ENCODE results near the gene RNF7.
"Not testable (repeated sequence)": the region's sequence is repeated elsewhere in the genome, so short reads cannot be mapped to it uniquely, and the experiment has no call there.

Gene RNF7

DNA sequence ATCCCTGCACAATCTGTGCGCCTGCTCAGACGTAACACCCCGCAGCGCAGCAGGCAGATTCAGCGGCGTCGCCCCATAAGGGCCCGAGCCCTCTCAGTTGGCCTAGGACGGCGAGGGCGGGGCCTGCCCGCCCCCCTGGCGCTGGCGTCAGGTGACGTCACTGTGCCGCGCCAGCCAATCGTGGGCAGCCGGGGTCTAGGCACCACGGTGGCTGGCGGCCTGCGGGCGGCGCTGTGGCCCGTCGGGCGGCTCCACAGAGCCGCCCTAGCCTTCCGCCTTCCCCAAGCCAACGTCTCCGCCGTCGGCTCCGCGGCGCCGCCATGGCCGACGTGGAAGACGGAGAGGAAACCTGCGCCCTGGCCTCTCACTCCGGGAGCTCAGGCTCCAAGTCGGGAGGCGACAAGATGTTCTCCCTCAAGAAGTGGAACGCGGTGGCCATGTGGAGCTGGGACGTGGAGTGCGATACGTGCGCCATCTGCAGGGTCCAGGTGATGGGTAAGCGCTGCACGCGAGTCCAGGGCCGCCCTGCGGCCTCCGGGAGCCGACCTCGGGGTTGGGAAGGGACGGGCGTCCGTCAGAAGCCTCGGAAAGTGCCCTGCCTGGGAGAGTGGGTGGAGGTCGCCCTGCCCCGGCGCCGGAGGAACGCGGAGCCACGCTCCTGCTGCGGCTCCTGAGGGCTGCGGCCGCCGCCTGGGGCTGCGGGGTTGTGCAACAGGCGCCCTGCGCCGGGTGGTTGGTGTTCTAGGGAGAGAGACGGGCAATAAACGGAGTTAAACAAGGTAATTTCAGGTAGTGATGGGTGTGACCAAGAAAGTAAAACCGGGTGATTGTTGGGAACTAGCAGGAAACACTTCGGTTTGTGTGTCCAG lies at the start of gene RNF7:
TSS of gene RNF7 (plus strand) at position 277 of the 869 bp plus-strand sequence. CDS start at position 321, 44 bp downstream.
- in situ Hi-C loops (cut with MboI; ENCODE audit: low sequenced_read_pairs) = no loop called here

DNA sequence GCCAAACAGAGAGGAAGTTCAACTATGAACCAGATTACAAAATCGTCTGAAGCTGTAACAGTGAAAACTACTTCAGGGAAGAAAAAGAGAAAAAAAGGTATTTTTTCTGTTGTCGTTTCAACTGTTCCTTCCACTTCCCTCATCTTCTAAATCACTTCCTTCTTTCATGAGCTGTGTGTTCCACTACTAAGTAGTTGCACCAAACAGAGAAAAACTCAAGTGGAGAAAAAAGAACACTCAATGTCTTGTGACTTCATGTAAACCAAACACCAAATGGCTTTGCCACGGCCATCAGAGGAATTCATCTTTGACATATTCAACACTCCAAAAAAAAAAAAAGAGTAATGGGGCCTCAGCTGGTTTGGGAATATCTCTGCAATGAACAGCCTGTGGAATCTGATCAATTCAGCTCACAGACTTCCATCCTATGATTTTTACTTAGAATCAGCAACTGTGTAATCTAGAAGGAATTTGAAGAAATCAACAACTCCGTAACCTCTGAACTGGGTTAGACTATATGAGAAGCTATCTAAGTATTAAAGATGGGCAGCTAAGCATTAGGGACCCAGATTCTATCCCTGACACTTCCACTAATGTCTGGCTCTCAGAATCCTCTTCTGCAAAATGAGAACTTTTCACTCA lies 47.5 kb upstream of the RNF7 start:
- in situ Hi-C loops (cut with MboI; ENCODE audit: low sequenced_read_pairs) = no loop called here

- in situ Hi-C loops (cut with MboI; ENCODE audit: low sequenced_read_pairs) = not testable (repeated sequence)
Measured at GRCh38 chr3:141691471-141691870, 46.6 kb upstream of the RNF7 start.

DNA sequence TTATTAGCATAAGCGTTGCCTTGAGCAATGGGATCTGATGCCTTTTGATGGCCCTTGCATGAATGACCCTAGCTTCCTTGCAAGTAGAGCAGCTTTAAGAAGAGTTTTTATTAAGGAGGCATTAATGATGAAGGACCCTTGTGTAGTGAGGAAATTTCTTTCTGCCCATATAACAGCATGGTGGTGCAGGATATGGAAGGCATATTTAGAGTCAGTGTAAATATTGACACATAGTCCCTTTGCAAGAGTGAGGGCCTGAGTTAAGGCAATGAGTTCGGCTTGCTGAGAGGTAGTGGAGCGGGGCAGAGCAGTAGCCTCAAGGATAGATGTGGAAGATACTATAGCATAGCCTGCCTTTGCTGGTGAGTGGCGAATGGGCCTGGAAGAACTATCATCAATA lies 45.1 kb upstream of the RNF7 start:
- in situ Hi-C loops (cut with MboI; ENCODE audit: low sequenced_read_pairs) = not testable (repeated sequence)

GRCh38 chr3:141699324-141699723 lies 38.8 kb upstream of the RNF7 start:
- in situ Hi-C loops (cut with MboI; ENCODE audit: low sequenced_read_pairs) = no loop called here

GRCh38 chr3:141699897-141700296 lies 38.2 kb upstream of the RNF7 start:
- in situ Hi-C loops (cut with MboI; ENCODE audit: low sequenced_read_pairs) = no loop called here

DNA sequence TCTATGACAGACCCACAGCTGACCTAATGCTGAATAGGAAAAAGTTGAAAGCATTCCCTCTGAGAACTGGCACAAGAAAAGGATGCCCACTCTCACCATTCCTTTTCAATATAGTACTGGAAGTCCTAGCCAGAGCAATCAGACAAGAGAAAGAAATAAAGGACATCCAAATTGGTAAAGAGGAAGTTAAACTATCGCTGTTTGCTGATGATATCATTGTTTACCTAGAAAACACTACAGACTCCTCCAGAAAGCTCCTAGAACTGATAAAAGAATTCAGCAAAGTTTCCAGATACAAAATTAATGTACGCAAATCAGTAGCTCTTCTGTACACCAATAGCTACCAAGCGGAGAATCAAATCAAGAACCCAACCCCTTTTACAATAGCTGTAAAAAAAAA lies 34.7 kb upstream of the RNF7 start:
- in situ Hi-C loops (cut with MboI; ENCODE audit: low sequenced_read_pairs) = not testable (repeated sequence)

- in situ Hi-C loops (cut with MboI; ENCODE audit: low sequenced_read_pairs) = no loop called here
Measured at GRCh38 chr3:141707741-141708203, 30.3 kb upstream of the RNF7 start.

- in situ Hi-C loops (cut with MboI; ENCODE audit: low sequenced_read_pairs) = no loop called here
Measured at GRCh38 chr3:141708367-141708766, 29.7 kb upstream of the RNF7 start.

DNA sequence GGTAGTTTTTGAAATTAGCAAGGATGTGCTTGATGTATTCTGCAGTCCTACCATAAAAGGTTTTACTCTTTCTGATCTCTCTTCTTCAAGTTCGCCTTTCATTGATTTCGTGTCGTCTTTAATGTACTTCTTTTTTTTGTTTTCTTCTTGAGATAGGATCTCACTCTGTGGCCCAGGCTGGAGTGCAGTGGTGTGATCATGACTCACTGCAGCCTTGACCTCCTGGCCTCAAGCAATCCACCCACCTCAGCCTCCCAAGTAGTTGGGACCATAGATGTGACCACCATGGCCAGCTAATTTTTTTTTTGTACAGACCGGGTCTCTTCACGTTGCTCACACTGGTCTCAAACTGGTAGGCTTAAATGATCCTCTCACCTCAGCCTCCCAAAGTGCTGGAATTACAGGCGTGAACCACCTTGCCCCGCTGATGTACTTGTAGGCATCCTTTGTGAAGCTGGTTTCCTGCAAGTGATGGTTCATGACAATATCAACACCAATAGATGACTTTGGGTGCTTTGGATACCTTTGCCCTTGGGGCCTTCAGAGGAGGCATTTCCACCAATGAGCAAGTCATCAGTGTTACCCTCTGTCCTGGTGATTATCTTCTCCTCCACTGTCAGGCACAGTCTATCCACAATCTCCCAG lies 28.9 kb upstream of the RNF7 start:
- in situ Hi-C loops (cut with MboI; ENCODE audit: low sequenced_read_pairs) = no loop called here

GRCh38 chr3:141710121-141710520 lies 28.0 kb upstream of the RNF7 start:
- in situ Hi-C loops (cut with MboI; ENCODE audit: low sequenced_read_pairs) = no loop called here

DNA sequence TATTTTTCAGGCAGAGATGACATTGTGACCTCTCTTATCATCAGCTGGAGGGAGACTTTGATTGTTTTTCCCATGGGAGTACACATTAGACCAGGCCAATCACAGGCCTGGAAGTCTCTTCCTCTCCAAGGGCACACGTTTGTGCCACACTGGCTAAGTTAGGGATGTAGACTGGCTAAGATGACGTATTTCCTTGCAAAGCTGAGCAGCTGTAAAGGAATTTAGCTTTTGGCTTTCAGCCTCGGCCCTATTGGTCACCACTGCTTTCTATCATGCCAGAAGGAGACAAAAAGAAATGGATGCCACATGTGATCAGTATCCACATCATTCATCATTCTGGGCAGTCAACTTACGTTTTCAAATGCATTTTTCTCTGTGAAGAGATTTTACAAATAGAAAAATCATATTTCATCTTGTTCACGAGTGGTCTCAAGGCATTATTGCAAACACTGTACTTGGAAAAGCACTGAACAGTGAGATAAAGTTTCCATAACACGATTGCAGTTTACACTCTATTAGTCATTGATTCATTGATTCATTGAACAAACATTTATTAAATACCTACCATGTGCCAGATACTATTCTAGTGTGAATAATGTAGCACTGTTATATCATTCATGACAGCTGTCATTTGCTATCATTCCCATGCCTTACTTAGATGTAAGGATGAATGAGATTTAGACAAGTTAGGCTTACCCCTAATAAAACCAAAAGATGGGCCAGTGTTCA lies 27.0 kb upstream of the RNF7 start:
- in situ Hi-C loops (cut with MboI; ENCODE audit: low sequenced_read_pairs) = no loop called here

DNA sequence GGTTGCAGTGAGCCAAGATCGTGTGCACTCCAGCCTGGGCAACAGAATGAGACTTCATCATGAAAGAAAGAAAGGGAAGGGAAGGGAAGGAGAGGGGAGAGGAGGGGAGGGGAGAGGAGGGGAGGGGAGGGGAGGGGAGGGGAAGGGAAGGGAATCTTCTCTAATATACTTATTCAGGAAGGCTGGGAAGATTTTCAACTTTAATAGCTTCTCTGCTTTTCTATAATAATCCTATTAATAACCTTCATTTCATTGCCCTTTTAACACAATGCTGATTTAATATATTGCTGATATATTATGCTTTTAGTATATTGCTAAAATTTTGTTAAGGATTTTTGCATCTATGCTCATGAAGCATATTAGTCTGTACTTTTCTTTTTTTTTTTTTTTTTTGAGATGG lies 23.4 kb upstream of the RNF7 start:
- in situ Hi-C loops (cut with MboI; ENCODE audit: low sequenced_read_pairs) = no loop called here

DNA sequence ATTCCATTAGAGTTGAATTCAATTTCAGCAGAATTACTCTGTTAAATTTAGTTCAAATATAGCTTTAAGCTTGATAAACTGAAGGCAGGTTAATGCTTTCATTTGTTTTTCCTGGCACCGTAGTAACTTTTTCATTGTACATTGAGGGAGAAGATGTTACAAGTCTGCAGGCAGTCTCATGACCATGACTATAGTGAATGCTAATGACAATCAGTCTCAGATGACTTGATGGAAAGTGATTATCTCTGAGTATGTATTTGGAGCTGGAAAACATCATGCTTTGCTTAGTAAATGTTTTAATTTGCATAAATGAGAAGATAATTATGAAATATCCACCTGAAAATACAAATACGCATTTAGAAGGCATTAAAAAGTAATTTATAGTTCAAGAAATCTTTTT lies 16.0 kb upstream of the RNF7 start:
- in situ Hi-C loops (cut with MboI; ENCODE audit: low sequenced_read_pairs) = no loop called here

DNA sequence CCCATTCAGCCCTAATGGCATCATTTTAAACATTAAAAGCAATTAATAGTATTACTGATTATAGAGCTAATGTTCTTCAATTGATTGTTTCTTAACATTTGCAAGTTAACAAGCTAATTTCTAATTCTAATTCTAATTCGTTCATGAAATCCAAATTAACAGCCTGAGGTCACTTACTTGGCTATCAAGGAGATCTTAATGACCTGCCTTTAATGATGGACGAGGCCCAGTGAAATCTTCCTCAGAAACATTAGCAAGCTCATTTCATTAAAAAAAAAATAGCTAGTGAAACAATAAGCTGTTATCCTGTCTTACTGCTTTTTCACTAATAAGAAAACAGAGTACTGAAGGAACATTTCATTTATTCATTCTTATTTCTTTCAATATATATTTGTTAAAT lies 15.4 kb upstream of the RNF7 start:
- in situ Hi-C loops (cut with MboI; ENCODE audit: low sequenced_read_pairs) = no loop called here

DNA sequence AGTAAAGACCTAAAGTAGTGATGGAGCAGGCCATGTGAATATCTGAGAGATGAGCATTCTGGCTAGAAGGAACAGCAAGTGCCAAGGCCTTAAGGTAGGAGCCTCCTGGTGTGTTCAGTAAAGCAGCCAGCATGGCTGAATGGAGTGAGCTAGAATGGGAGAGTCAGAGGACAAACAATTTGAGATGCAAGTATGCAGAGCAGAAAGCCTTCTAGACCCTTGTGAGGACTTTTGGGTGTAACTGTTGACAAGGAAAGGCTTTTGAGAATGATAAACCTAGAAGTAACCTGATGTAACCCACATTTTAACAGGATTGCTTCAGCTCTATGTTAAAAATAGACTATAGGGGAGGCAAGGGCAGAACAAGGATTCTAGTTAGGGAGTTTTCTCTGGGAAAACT lies 14.8 kb upstream of the RNF7 start:
- in situ Hi-C loops (cut with MboI; ENCODE audit: low sequenced_read_pairs) = no loop called here

DNA sequence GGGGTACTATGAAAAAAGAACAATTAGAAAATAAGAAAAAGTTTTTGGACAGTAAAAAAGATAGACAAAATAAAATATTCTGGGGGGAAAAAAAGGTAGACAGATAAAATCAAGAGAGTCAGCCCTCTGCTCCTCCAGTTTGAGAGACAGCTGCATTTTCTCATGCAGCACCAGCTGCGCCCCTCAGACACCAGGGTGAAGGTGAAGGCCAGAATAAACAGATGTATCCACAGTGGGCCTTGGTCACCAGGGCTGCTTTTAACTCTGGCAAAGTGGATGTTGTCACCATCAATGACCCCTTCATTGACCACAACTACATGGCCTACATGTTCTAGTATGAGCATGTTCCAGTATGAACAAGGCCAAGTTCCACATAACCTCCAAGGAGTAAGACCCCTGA lies 13.9 kb upstream of the RNF7 start:
- in situ Hi-C loops (cut with MboI; ENCODE audit: low sequenced_read_pairs) = no loop called here

- in situ Hi-C loops (cut with MboI; ENCODE audit: low sequenced_read_pairs) = no loop called here
Measured at GRCh38 chr3:141725036-141725435, 13.1 kb upstream of the RNF7 start.

- in situ Hi-C loops (cut with MboI; ENCODE audit: low sequenced_read_pairs) = no loop called here
Measured at GRCh38 chr3:141726483-141726882, 11.6 kb upstream of the RNF7 start.

DNA sequence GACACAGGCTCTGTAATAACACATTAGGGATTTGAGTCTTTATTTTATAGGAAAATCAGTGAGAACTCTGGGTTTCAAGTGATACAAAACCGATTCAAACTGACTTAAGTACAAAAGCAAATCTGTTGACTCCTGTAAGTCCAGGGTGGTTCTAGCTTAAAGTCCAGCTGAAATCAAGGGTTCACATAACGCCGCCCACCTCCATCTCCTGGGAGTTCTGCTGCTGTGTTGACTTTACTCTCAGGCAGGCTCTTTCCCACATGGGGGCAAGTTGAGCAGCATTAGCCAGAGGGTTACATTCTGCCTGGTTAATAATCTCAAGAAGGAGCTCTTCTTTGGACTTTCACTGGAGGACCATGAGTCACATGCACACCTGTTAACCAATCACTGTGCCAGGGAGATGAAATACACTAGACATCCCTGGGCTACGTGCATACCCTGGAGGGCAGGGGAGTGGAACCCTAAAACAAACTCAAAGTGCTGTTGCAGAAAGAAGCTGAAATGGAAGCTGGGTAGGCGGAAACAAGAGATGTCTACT lies 9.7 kb upstream of the RNF7 start:
- in situ Hi-C loops (cut with MboI; ENCODE audit: low sequenced_read_pairs) = no loop called here

- in situ Hi-C loops (cut with MboI; ENCODE audit: low sequenced_read_pairs) = no loop called here
Measured at GRCh38 chr3:141729240-141729639, 8.9 kb upstream of the RNF7 start.
